ENCODE measurements around the gene BORCS8.
"Not testable (repeated sequence)": the region's sequence is repeated elsewhere in the genome, so short reads cannot be mapped to it uniquely, and the experiment has no call there.

Gene BORCS8

DNA sequence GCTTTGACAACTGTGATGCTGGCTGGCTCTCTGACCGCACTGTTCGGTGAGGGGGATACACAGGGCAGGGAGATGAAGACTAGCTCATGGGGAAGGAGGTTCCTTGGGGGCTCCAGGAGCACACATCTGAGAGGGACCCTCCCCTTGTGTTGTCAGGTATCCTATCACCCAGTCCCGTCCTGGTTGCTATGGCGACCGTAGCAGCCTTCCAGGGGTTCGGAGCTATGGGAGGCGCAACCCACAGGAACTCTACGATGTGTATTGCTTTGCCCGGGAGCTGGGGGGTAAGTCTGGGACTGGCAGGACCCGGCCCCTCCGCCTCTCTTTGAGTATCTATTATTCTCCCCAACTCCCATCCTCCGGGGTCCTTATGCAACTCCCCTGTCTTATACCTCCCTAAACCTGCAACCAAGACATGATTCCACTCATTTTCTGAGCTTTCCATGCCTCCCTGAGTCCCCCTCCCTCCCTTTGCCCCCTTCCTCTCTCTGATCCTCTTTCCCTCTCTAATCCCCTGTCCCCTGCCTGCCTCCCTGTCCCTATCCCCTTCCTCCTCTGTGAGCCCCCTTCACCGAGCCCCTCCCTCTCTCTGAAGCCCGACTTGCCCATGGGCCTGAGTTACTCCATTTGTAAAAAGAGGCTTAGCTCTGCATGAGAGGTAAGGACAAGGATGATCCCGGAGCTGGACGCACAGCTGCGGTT, 32.3 kb upstream of the BORCS8 start:
- 94% methylated on average over 11 of the region's 17 CpGs for WGBS (ENCODE audit: insufficient coverage)
- POLR2A ChIA-PET: no interaction called here
- Histone ChIP-seq H3K36me3 (ENCODE audit: control insufficient read depth in 4 of 4, insufficient read depth in 4 of 4, low read length in 3 of 4) (no peaks in the 10 kb centered on the region), H3K27me3 (replicated peaks in 2 of 5; ENCODE audit: control insufficient read depth in 4 of 5, insufficient read depth in 5 of 5, low read length in 4 of 5) (peaks cover 0 to 54% (median 26%) of the 10 kb centered on the region in 5 experiments), H3K4me1 (ENCODE audit: control extremely low read depth in 1 of 4, control insufficient read depth in 4 of 4, insufficient read depth in 4 of 4, low read length in 3 of 4) (peaks cover 0 to 11% (median 7%) of the 10 kb centered on the region in 4 experiments), H3K4me3 (ENCODE audit: control insufficient read depth in 1 of 7, extremely low read depth in 1 of 7, insufficient read depth in 4 of 7, low read depth in 2 of 7, low read length in 6 of 7) (peak overlapping the region in 2 of 7 experiments; percentile 19 to 66), H3K27ac (ENCODE audit: insufficient read depth in 1 of 2, low read depth in 1 of 2, low read length in 2 of 2, poor library complexity in 1 of 2, severe bottlenecking in 2 of 2) (no peak overlapping the region), H3K9me3 (ENCODE audit: control extremely low read depth in 1 of 5, control insufficient read depth in 4 of 5, insufficient read depth in 2 of 5, low read depth in 1 of 5, low read length in 4 of 5) (no peaks in the 10 kb centered on the region)
- CTCF ChIA-PET: interaction anchor here (0.6 to 3.3 kb wide), 4 partner anchors 18 to 947 kb away, joined by 3 to 13 read pairs (median 4); partner anchors contain the start of gene NR2C2AP
- DNase-seq: no peak

DNA sequence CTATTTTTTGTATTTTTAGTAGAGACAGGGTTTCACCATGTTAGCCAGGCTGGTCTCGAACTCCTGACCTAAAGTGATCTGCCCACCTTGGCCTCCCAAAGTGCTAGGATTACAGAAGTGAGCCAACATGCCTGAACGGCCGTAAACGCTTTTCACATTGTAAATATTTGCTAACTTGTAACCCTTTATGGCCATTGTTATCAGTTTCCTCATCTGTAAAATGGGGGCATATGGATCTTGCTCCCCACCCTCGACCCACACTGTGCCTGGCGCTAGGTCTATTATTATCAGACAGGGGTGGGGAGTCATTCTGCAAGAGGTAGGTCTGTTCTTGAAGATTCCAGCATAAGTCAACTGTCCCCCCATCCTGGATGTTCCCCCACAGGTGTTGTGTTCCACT, 31.7 kb upstream of the BORCS8 start:
- no peak for DNase-seq
- Histone ChIP-seq H3K4me1 (ENCODE audit: control extremely low read depth in 1 of 4, control insufficient read depth in 4 of 4, insufficient read depth in 4 of 4, low read length in 3 of 4) (peaks cover 0 to 11% (median 7%) of the 10 kb centered on the region in 4 experiments), H3K9me3 (ENCODE audit: control extremely low read depth in 1 of 5, control insufficient read depth in 4 of 5, insufficient read depth in 2 of 5, low read depth in 1 of 5, low read length in 4 of 5) (no peaks in the 10 kb centered on the region), H3K27me3 (replicated peaks in 2 of 5; ENCODE audit: control insufficient read depth in 4 of 5, insufficient read depth in 5 of 5, low read length in 4 of 5) (peaks cover 0 to 60% (median 24%) of the 10 kb centered on the region in 5 experiments), H3K4me3 (ENCODE audit: control insufficient read depth in 1 of 7, extremely low read depth in 1 of 7, insufficient read depth in 4 of 7, low read depth in 2 of 7, low read length in 6 of 7) (no peak overlapping the region), H3K36me3 (ENCODE audit: control insufficient read depth in 4 of 4, insufficient read depth in 4 of 4, low read length in 3 of 4) (no peaks in the 10 kb centered on the region), H3K27ac (ENCODE audit: insufficient read depth in 1 of 2, low read depth in 1 of 2, low read length in 2 of 2, poor library complexity in 1 of 2, severe bottlenecking in 2 of 2) (no peak overlapping the region)
- POLR2A ChIA-PET: no interaction called here
- 89% methylated on average over 6 of the region's 6 CpGs for WGBS (ENCODE audit: insufficient coverage)
- CTCF ChIA-PET: no interaction called here

DNA sequence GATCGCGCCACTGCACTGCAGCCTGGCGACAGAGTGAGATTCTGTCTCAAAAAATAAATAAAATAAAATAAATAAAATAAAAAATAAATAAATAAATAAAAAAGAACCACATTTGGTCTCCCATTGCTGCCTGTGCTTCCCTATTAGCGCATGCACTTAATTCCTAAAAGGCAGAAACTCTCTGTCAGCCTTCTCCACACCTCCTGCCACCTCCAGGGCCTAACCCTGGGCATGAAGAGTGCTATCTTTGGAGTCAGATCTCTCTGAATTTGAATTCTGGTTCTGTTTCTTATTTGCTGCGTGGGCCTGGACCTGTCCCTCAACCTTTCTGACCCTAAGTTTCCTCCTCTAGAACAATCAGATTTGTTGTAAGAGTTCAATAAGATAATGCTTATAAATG, 31.1 kb upstream of the BORCS8 start:
- WGBS (ENCODE audit: insufficient coverage): 100% methylated on average over 1 of the region's 5 CpGs
- no peak overlapping the region for H3K27ac ChIP-seq (ENCODE audit: insufficient read depth in 1 of 2, low read depth in 1 of 2, low read length in 2 of 2, poor library complexity in 1 of 2, severe bottlenecking in 2 of 2)
- DNase-seq: no peak
- H3K27me3 ChIP-seq (replicated peaks in 2 of 5; ENCODE audit: control insufficient read depth in 4 of 5, insufficient read depth in 5 of 5, low read length in 4 of 5): peaks cover 0 to 55% (median 24%) of the 10 kb centered on the region in 5 experiments
- POLR2A ChIA-PET: no interaction called here
- H3K36me3 ChIP-seq (ENCODE audit: control insufficient read depth in 4 of 4, insufficient read depth in 4 of 4, low read length in 3 of 4): no peaks in the 10 kb centered on the region
- no peaks in the 10 kb centered on the region for H3K9me3 ChIP-seq (ENCODE audit: control extremely low read depth in 1 of 5, control insufficient read depth in 4 of 5, insufficient read depth in 2 of 5, low read depth in 1 of 5, low read length in 4 of 5)
- CTCF ChIA-PET: interaction anchor here (1.4 kb wide), 1 partner anchor 77 kb away, joined by 3 read pairs; no protein-coding TSS in a partner anchor
- H3K4me3 ChIP-seq (ENCODE audit: control insufficient read depth in 1 of 7, extremely low read depth in 1 of 7, insufficient read depth in 4 of 7, low read depth in 2 of 7, low read length in 6 of 7): no peak overlapping the region
- peaks cover 0 to 11% (median 7%) of the 10 kb centered on the region in 4 experiments for H3K4me1 ChIP-seq (ENCODE audit: control extremely low read depth in 1 of 4, control insufficient read depth in 4 of 4, insufficient read depth in 4 of 4, low read length in 3 of 4)

DNA sequence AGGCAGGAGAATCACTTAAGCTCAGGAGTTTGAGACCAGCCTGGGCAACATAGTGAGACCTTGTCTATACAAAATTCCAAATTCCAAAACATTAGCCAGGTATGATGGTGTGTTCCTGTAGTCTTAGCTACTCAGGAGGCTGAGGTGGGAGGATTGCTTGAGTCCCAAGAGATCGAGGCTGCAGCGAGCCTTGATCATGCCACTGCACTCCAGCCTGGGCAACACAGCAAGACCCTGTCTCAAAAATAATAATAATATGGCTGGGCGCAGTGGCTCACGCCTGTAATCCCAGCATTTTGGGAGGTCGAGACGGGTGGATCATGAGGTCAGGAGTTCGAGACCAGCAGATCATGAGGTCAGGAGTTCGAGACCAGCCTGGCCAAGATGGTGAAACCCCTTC, 29.0 kb upstream of the BORCS8 start:
- 92% methylated on average over 6 of the region's 8 CpGs for WGBS (ENCODE audit: insufficient coverage)

DNA sequence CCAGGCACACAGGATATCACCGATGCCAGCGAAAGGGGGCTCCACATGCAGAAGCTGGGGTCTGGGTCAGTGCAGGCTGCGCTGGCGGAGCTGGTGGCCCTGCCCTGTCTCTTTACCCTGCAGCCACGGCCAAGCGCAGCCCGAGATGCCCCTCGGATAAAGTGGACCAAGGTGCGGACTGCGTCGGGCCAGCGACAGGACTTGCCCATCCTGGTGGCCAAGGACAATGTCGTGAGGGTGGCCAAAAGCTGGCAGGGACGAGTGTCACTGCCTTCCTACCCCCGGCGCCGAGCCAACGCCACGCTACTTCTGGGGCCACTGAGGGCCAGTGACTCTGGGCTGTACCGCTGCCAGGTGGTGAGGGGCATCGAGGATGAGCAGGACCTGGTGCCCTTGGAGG, 27.0 kb upstream of the BORCS8 start:
- POLR2A ChIA-PET: no interaction called here

More for the DNA sequence above, 29.0 kb upstream of the BORCS8 start:
- DNase-seq; H3K9me3 ChIP-seq (ENCODE audit: control extremely low read depth in 1 of 5, control insufficient read depth in 4 of 5, insufficient read depth in 2 of 5, low read depth in 1 of 5, low read length in 4 of 5); H3K27ac ChIP-seq (ENCODE audit: insufficient read depth in 1 of 2, low read depth in 1 of 2, low read length in 2 of 2, poor library complexity in 1 of 2, severe bottlenecking in 2 of 2); H3K4me3 ChIP-seq (ENCODE audit: control insufficient read depth in 1 of 7, extremely low read depth in 1 of 7, insufficient read depth in 4 of 7, low read depth in 2 of 7, low read length in 6 of 7); H3K36me3 ChIP-seq (ENCODE audit: control insufficient read depth in 4 of 4, insufficient read depth in 4 of 4, low read length in 3 of 4): not testable (repeated sequence)
- Histone ChIP-seq H3K4me1 (ENCODE audit: control extremely low read depth in 1 of 4, control insufficient read depth in 4 of 4, insufficient read depth in 4 of 4, low read length in 3 of 4) (peaks cover 0 to 11% (median 7%) of the 10 kb centered on the region in 4 experiments), H3K27me3 (replicated peaks in 2 of 5; ENCODE audit: control insufficient read depth in 4 of 5, insufficient read depth in 5 of 5, low read length in 4 of 5) (peaks cover 0 to 51% (median 22%) of the 10 kb centered on the region in 5 experiments)
- POLR2A ChIA-PET: interaction anchor here (0.7 kb wide), 1 partner anchor 31 kb away, joined by 3 read pairs; no protein-coding TSS in a partner anchor
- CTCF ChIA-PET: interaction anchor here (0.8 to 1.7 kb wide), 2 partner anchors 8 to 13 kb away, joined by 3 to 4 read pairs; no protein-coding TSS in a partner anchor

DNA sequence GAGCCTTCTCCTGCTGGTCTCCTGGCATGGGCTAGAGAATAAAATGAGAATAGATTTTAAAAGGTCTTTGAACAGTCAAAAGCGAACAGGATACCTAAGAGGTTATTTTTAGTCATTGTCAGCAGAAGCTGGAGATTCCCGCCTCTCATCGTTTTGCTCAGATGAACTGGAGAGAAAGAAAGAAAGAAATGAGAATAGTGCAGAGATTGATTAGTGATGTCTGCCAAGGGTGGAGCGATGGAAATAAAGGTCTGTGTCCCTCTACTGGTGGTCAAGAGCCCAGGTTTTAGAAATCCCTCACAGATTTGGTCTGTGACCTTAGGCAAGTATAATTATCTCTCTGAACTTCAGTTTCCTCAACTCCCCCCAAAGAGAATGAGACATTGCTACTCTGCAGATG, 25.1 kb upstream of the BORCS8 start:
- no peak overlapping the region for H3K4me3 ChIP-seq (ENCODE audit: control insufficient read depth in 1 of 7, extremely low read depth in 1 of 7, insufficient read depth in 4 of 7, low read depth in 2 of 7, low read length in 6 of 7)
- CTCF ChIA-PET: interaction anchor here (1.7 kb wide), 1 partner anchor 22 kb away, joined by 3 read pairs; no protein-coding TSS in a partner anchor
- H3K27ac ChIP-seq (ENCODE audit: insufficient read depth in 1 of 2, low read depth in 1 of 2, low read length in 2 of 2, poor library complexity in 1 of 2, severe bottlenecking in 2 of 2): no peak overlapping the region
- DNase-seq: peak; percentile 27 to 37 (median 32)
- no peaks in the 10 kb centered on the region for H3K36me3 ChIP-seq (ENCODE audit: control insufficient read depth in 4 of 4, insufficient read depth in 4 of 4, low read length in 3 of 4)
- H3K4me1 ChIP-seq (ENCODE audit: control extremely low read depth in 1 of 4, control insufficient read depth in 4 of 4, insufficient read depth in 4 of 4, low read length in 3 of 4): no peaks in the 10 kb centered on the region
- POLR2A ChIA-PET: no interaction called here
- peaks cover 0 to 62% (median 11%) of the 10 kb centered on the region in 5 experiments for H3K27me3 ChIP-seq (replicated peaks in 2 of 5; ENCODE audit: control insufficient read depth in 4 of 5, insufficient read depth in 5 of 5, low read length in 4 of 5)
- 83% methylated on average over 3 of the region's 4 CpGs for WGBS (ENCODE audit: insufficient coverage)
- peaks cover 0 to 4% (median 0%) of the 10 kb centered on the region in 5 experiments for H3K9me3 ChIP-seq (ENCODE audit: control extremely low read depth in 1 of 5, control insufficient read depth in 4 of 5, insufficient read depth in 2 of 5, low read depth in 1 of 5, low read length in 4 of 5)

More for the DNA sequence above, 27.0 kb upstream of the BORCS8 start:
- Histone ChIP-seq H3K27ac (ENCODE audit: insufficient read depth in 1 of 2, low read depth in 1 of 2, low read length in 2 of 2, poor library complexity in 1 of 2, severe bottlenecking in 2 of 2) (no peak overlapping the region), H3K4me3 (ENCODE audit: control insufficient read depth in 1 of 7, extremely low read depth in 1 of 7, insufficient read depth in 4 of 7, low read depth in 2 of 7, low read length in 6 of 7) (no peak overlapping the region), H3K9me3 (ENCODE audit: control extremely low read depth in 1 of 5, control insufficient read depth in 4 of 5, insufficient read depth in 2 of 5, low read depth in 1 of 5, low read length in 4 of 5) (peaks cover 0 to 4% (median 0%) of the 10 kb centered on the region in 5 experiments), H3K4me1 (ENCODE audit: control extremely low read depth in 1 of 4, control insufficient read depth in 4 of 4, insufficient read depth in 4 of 4, low read length in 3 of 4) (no peaks in the 10 kb centered on the region), H3K36me3 (ENCODE audit: control insufficient read depth in 4 of 4, insufficient read depth in 4 of 4, low read length in 3 of 4) (no peaks in the 10 kb centered on the region), H3K27me3 (replicated peaks in 2 of 5; ENCODE audit: control insufficient read depth in 4 of 5, insufficient read depth in 5 of 5, low read length in 4 of 5) (peaks cover 0 to 53% (median 15%) of the 10 kb centered on the region in 5 experiments)
- CTCF ChIA-PET: interaction anchor here (0.5 to 1.7 kb wide), 2 partner anchors 24 to 131 kb away, joined by 3 read pairs; no protein-coding TSS in a partner anchor
- 95% methylated on average over 15 of the region's 21 CpGs for WGBS (ENCODE audit: insufficient coverage)
- no peak for DNase-seq

DNA sequence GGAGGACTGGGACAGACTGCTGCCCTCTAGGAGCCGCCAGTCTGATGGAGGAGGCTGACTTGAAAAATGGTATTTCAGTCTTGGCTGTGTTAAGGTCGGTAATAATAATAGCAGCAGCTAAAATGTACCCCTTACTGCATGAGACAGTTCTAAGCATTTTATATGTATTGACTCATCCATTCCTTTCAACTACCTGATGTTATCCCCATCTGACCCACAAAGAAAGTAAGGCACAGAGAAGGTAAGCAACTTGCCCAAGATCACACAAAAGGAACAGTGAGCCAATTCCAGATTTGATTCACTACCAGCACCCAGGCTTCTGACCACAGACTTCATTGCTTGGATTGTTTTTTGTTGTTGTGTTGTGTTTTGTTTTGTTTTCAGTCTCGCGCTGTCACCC, 23.8 kb upstream of the BORCS8 start:
- no peaks in the 10 kb centered on the region for H3K4me1 ChIP-seq (ENCODE audit: control extremely low read depth in 1 of 4, control insufficient read depth in 4 of 4, insufficient read depth in 4 of 4, low read length in 3 of 4)
- H3K9me3 ChIP-seq (ENCODE audit: control extremely low read depth in 1 of 5, control insufficient read depth in 4 of 5, insufficient read depth in 2 of 5, low read depth in 1 of 5, low read length in 4 of 5): peaks cover 0 to 4% (median 0%) of the 10 kb centered on the region in 5 experiments
- CTCF ChIA-PET: interaction anchor here (2.1 kb wide), 1 partner anchor 18 kb away, joined by 4 read pairs; no protein-coding TSS in a partner anchor

More for the DNA sequence above, 23.8 kb upstream of the BORCS8 start:
- H3K4me3 ChIP-seq (ENCODE audit: control insufficient read depth in 1 of 7, extremely low read depth in 1 of 7, insufficient read depth in 4 of 7, low read depth in 2 of 7, low read length in 6 of 7): no peak overlapping the region
- H3K36me3 ChIP-seq (ENCODE audit: control insufficient read depth in 4 of 4, insufficient read depth in 4 of 4, low read length in 3 of 4): no peaks in the 10 kb centered on the region
- POLR2A ChIA-PET: no interaction called here
- no CpG with 5 or more reads among the region's 4 CpGs for WGBS (ENCODE audit: insufficient coverage)
- H3K27ac ChIP-seq (ENCODE audit: insufficient read depth in 1 of 2, low read depth in 1 of 2, low read length in 2 of 2, poor library complexity in 1 of 2, severe bottlenecking in 2 of 2): no peak overlapping the region
- no peak for DNase-seq
- peaks cover 3 to 75% (median 18%) of the 10 kb centered on the region in 5 experiments for H3K27me3 ChIP-seq (replicated peaks in 2 of 5; ENCODE audit: control insufficient read depth in 4 of 5, insufficient read depth in 5 of 5, low read length in 4 of 5)

Data from common myeloid progenitor, CD34-positive (primary cell).